IMR-90 (cell line): Measurements from ENCODE around the gene OPN5. TPM values are rescaled to one million over a fixed set of nuclear protein-coding genes. Genes with fewer than 3 reads are reported as not detected.

Experiments used
- ATAC-seq: fragments of 200-7000 bp; cut with Tn5 transposase; 2 replicates; pipeline ENCODE4 v1.9.1; 2020; ENCODE audit warnings: low read depth, mild to moderate bottlenecking, moderate library complexity
- BruUV-seq: library from RNA; stranded (reverse); fragments of 400-500 nt; replicated peaks from 2 replicates; lab custom pipeline; 2021; lab: Mats Ljungman, UMichigan
- CTCF ChIA-PET: fragments of 300-600 bp; formaldehyde crosslinking; extraction: SDS; loops from one replicate; lab custom pipeline; 2021; ENCODE audit warnings: antibody characterized with exemption; lab: Yijun Ruan, JAX
- POLR2A ChIA-PET: fragments of 300-600 bp; sonication (Branson Sonifier 250); formaldehyde crosslinking; loops from one replicate; lab custom pipeline; 2022; ENCODE audit warnings: antibody characterized with exemption; ENCODE audit not compliant: unreplicated experiment; lab: Charles Lee
- DNase-seq: peaks from one replicate; pipeline ENCODE4 v3.0.0; 2013
- H2AFZ ChIP-seq: replicated peaks from 2 replicates; pipeline ENCODE3; 2013; ENCODE audit warnings: low read length, mild to moderate bottlenecking; ENCODE audit not compliant: poor library complexity
- H2AK5ac ChIP-seq: 2 replicates; pipeline ENCODE4 v1.6.1; 2013; ENCODE audit warnings: low read depth, low read length, inconsistent platforms
- H2AK9ac ChIP-seq: replicated peaks from 2 replicates; pipeline ENCODE3; 2013; ENCODE audit warnings: mild to moderate bottlenecking, low read depth, low read length, moderate library complexity; ENCODE audit not compliant: poor library complexity
- H2BK120ac ChIP-seq: 2 replicates; pipeline ENCODE4 v1.6.1; 2013; ENCODE audit warnings: low read depth, low read length, inconsistent platforms
- H2BK15ac ChIP-seq: 3 replicates; pipeline ENCODE4 v1.6.1; 2013; ENCODE audit warnings: low read depth, low read length, inconsistent platforms
- H2BK20ac ChIP-seq: 2 replicates; pipeline ENCODE4 v1.6.1; 2013; ENCODE audit warnings: low read depth, mild to moderate bottlenecking, inconsistent platforms, low read length, moderate library complexity
- H2BK5ac ChIP-seq: 2 replicates; pipeline ENCODE4 v1.6.1; 2013; ENCODE audit warnings: mild to moderate bottlenecking, low read depth, low read length, inconsistent platforms; ENCODE audit not compliant: poor library complexity, severe bottlenecking
- H3K14ac ChIP-seq: replicated peaks from 2 replicates; pipeline ENCODE4 v1.6.1; 2013; ENCODE audit warnings: low read depth, low read length, inconsistent platforms
- H3K18ac ChIP-seq: 2 replicates; pipeline ENCODE4 v1.6.1; 2013; ENCODE audit warnings: low read depth, low read length, control low read depth
- H3K23ac ChIP-seq: 2 replicates; pipeline ENCODE4 v1.6.1; 2013; ENCODE audit warnings: low read depth, low read length, inconsistent platforms
- H3K27ac ChIP-seq: 2 replicates; pipeline ENCODE4 v1.5.1; 2013; ENCODE audit warnings: mild to moderate bottlenecking, control low read depth, low read length; ENCODE audit not compliant: insufficient read depth
- H3K27me3 ChIP-seq: 2 replicates; pipeline ENCODE4 v1.6.1; 2013; ENCODE audit warnings: low read length; ENCODE audit not compliant: control insufficient read depth, insufficient read depth
- H3K36me3 ChIP-seq: 2 replicates; pipeline ENCODE4 v1.6.1; 2013; ENCODE audit warnings: low read length, mixed read lengths; ENCODE audit not compliant: control insufficient read depth, insufficient read depth
- H3K4ac ChIP-seq: 2 replicates; pipeline ENCODE4 v1.6.1; 2013; ENCODE audit warnings: low read depth, low read length, inconsistent platforms
- H3K4me1 ChIP-seq: 2 replicates; pipeline ENCODE4 v1.6.1; 2013; ENCODE audit warnings: low read length, mixed read lengths; ENCODE audit not compliant: control insufficient read depth, insufficient read depth
- H3K4me2 ChIP-seq: 2 replicates; pipeline ENCODE4 v1.6.1; 2013; ENCODE audit warnings: low read depth, mild to moderate bottlenecking, control low read depth, low read length, moderate library complexity
- H3K4me3 ChIP-seq: 2 replicates; pipeline ENCODE4 v1.5.1; 2013; ENCODE audit warnings: low read depth, mild to moderate bottlenecking, control low read depth, low read length, moderate library complexity; ENCODE audit not compliant: insufficient read depth
- H3K56ac ChIP-seq: 2 replicates; pipeline ENCODE4 v1.6.1; 2013; ENCODE audit warnings: low read length, inconsistent platforms; ENCODE audit not compliant: insufficient read depth; ENCODE audit errors: extremely low read depth
- H3K79me1 ChIP-seq, 2 experiments: 2 replicates each; pipeline ENCODE4 v1.6.1; 2013; ENCODE audit warnings: low read length in 2 of 2, inconsistent platforms in 1 of 2, low read depth in 1 of 2
- H3K9ac ChIP-seq: 2 replicates; pipeline ENCODE4 v1.6.1; 2013; ENCODE audit warnings: low read depth, low read length, control low read depth
- H3K9me1 ChIP-seq: 2 replicates; pipeline ENCODE4 v1.6.1; 2013; ENCODE audit warnings: low read length, inconsistent platforms; ENCODE audit not compliant: insufficient read depth
- H3K9me3 ChIP-seq: 2 replicates; pipeline ENCODE4 v1.6.1; 2013; ENCODE audit warnings: low read length; ENCODE audit not compliant: control insufficient read depth, insufficient read depth
- H4K20me1 ChIP-seq: 2 replicates; pipeline ENCODE4 v1.6.1; 2013; ENCODE audit warnings: low read length, inconsistent platforms; ENCODE audit not compliant: insufficient read depth
- H4K5ac ChIP-seq: 2 replicates; pipeline ENCODE4 v1.6.1; 2013; ENCODE audit warnings: mild to moderate bottlenecking, low read depth, low read length, control low read depth
- H4K8ac ChIP-seq, 2 experiments: 2 replicates each; pipeline ENCODE4 v1.6.1; 2013; ENCODE audit warnings: low read depth in 2 of 2, low read length in 2 of 2, control low read depth in 1 of 2, inconsistent platforms in 1 of 2
- H4K91ac ChIP-seq: 2 replicates; pipeline ENCODE4 v1.6.1; 2013; ENCODE audit warnings: low read depth, low read length, inconsistent platforms; ENCODE audit not compliant: insufficient read depth
- MAZ ChIP-seq: IDR thresholded peaks from 2 replicates; pipeline ENCODE4 v1.6.1; 2012; ENCODE audit warnings: low read depth, mild to moderate bottlenecking, low read length, improper control_type of control experiment, moderate library complexity, borderline replicate concordance
- NFE2L2 ChIP-seq: fragments of 150-350 bp; IDR thresholded peaks from 2 replicates; pipeline ENCODE4 v1.6.1; 2016; ENCODE audit warnings: low read depth, mild to moderate bottlenecking, low read length
- POLR2A ChIP-seq: IDR thresholded peaks from 2 replicates; pipeline ENCODE4 v1.6.1; 2012; ENCODE audit warnings: mild to moderate bottlenecking, low read depth, low read length
- RAD21 ChIP-seq: IDR thresholded peaks from 2 replicates; pipeline ENCODE4 v1.6.1; 2012; ENCODE audit warnings: low read length, improper control_type of control experiment
- WGBS, 2 experiments: methylation state at CpG; one replicate each; pipeline versions ENCODE4 v1.1.5 to v1.1.7; 2013; ENCODE audit warnings: missing lambda C conversion rate in 2 of 2; ENCODE audit not compliant: insufficient read length in 1 of 2; ENCODE audit errors: extremely low coverage in 2 of 2; 5-methylcytosine and 5-hydroxymethylcytosine counted together
- dilution Hi-C: fragments of 300-500 bp; cut with HindIII; formaldehyde crosslinking; loops from one replicate; pipeline ENCODE4 v1.14.3; 2018; ENCODE audit warnings: low sequenced_read_pairs; ENCODE audit not compliant: unreplicated experiment
- in situ Hi-C: fragments of 300-500 bp; cut with MboI; formaldehyde crosslinking; loops from 3 replicates; pipeline ENCODE4 v1.14.3; 2019; ENCODE audit warnings: low sequenced_read_pairs, inconsistent platforms, mixed read lengths
- intact Hi-C: fragments of 100-400 bp; cut with micrococcal nuclease; formaldehyde crosslinking; loops from 2 replicates; pipeline ENCODE4 v1.10.0; 2022
- polyA plus RNA-seq, 3 experiments: library from polyadenylated mRNA; depleted of rRNA; stranded (reverse); fragments of >200 nt; gene quantifications; 2 replicates each; pipeline ENCODE4 v1.2.3, GENCODE V29; 2012; ENCODE audit warnings: low replicate concordance in 1 of 3
- total RNA-seq: library from RNA; depleted of rRNA; stranded (reverse); fragments of >200 nt; gene quantifications from 2 replicates; pipeline ENCODE4 v1.2.3, GENCODE V29; 2012

The OPN5 gene
- total and polyA plus RNA-seq, 2 of the 4 experiments (the other 2 are of a cell fraction) = not detected

- Histone ChIP-seq H2BK15ac (no peak overlapping the region), H2BK120ac (no peak overlapping the region), H3K79me1 (no peaks in the 10 kb centered on the region), H3K14ac (no peak overlapping the region), H3K9me3 (no peaks in the 10 kb centered on the region), H3K27me3 (no peaks in the 10 kb centered on the region), H3K56ac (no peak overlapping the region), H4K91ac (no peak overlapping the region), H4K20me1 (no peaks in the 10 kb centered on the region), H3K4me2 (no peak overlapping the region), H2AK5ac (no peak overlapping the region), H3K9ac (no peak overlapping the region), H3K4ac (no peak overlapping the region), H3K4me1 (no peaks in the 10 kb centered on the region), H3K36me3 (no peaks in the 10 kb centered on the region), H2BK5ac (no peak overlapping the region), H4K8ac (no peak overlapping the region), H2BK20ac (no peak overlapping the region), H3K4me3 (no peak overlapping the region), H3K23ac (no peak overlapping the region), H2AK9ac (no peak overlapping the region), H4K5ac (no peak overlapping the region), H3K18ac (no peak overlapping the region), H3K27ac (no peak overlapping the region), H3K9me1 (no peaks in the 10 kb centered on the region), H2AFZ (no peak overlapping the region)
- DNase-seq (no peak), ATAC-seq (no peak)
- POLR2A ChIA-PET = no interaction called here
- no CpG with 5 or more reads among the region's 2 CpGs for WGBS, 2 experiments
- CTCF ChIA-PET = interaction anchor here (0.6 kb wide), 1 partner anchor 835 kb away, joined by 4 read pairs; no protein-coding TSS in a partner anchor
- intact Hi-C loops (no loop called here), dilution Hi-C loops (no loop called here), in situ Hi-C loops (no loop called here)
- BruUV-seq = no TSS peak
- TF ChIP-seq POLR2A = no peak
- no peak for TF ChIP-seq RAD21
- no peak for TF ChIP-seq NFE2L2
- TF ChIP-seq MAZ = no peak
Observed at GRCh38 chr6:47865206-47865605, 83.4 kb downstream of the OPN5 start.
